ENCODE results near the gene RUNX3. TPM values are rescaled to one million over a fixed set of nuclear protein-coding genes. Genes with fewer than 3 reads are reported as not detected.

RUNX3 gene
- total RNA-seq, 2 donors from 2014 or later: 0.24 to 0.31 TPM

GRCh38 chr1:24969596-24970398, 39.7 kb upstream of the RUNX3 start:
- Mint-ChIP-seq H3K27ac (peak overlapping the region; percentile 27), H3K36me3 (ENCODE audit: low read depth) (no peaks in the 10 kb centered on the region), H3K4me3 (no peak overlapping the region), H3K27me3 (ENCODE audit: insufficient read depth) (no peaks in the 10 kb centered on the region), H3K9me3 (peaks cover 6% of the 10 kb centered on the region), H3K4me1 (peaks cover 1% of the 10 kb centered on the region)
- Histone ChIP-seq H3K9me3 (ENCODE audit: control insufficient read depth, low read length) (peaks cover 5% of the 10 kb centered on the region), H3K27ac (ENCODE audit: low read depth, low read length) (no peak overlapping the region), H3K36me3 (ENCODE audit: control insufficient read depth, insufficient read depth, low read length) (no peaks in the 10 kb centered on the region), H3K9ac (ENCODE audit: extremely low read depth, low read length, poor library complexity, severe bottlenecking) (no peak overlapping the region), H3K27me3 (ENCODE audit: control insufficient read depth, insufficient read depth, low read length, poor library complexity, severe bottlenecking) (no peaks in the 10 kb centered on the region), H3K4me1 (ENCODE audit: control insufficient read depth, insufficient read depth, low read length) (peaks cover 3% of the 10 kb centered on the region), H3K4me3 (ENCODE audit: low read length) (no peak overlapping the region)
- 70 to 81% methylated on average over 9 to 26 of the region's 26 CpGs for WGBS, 2 experiments (ENCODE audit: insufficient coverage in 1 of 2, insufficient read length in 1 of 2)
- no peak for DNase-seq
- TF ChIP-seq CTCF (conservative IDR thresholded peaks at IDR 0.05): no peak

GRCh38 chr1:24968941-24969585, 39.0 kb upstream of the RUNX3 start:
- Mint-ChIP-seq H3K27me3 (ENCODE audit: insufficient read depth) (no peaks in the 10 kb centered on the region), H3K27ac (no peak overlapping the region), H3K4me1 (peaks cover 1% of the 10 kb centered on the region), H3K4me3 (no peak overlapping the region), H3K9me3 (no peaks in the 10 kb centered on the region), H3K36me3 (ENCODE audit: low read depth) (no peaks in the 10 kb centered on the region)
- no peak overlapping the region for H3K9ac ChIP-seq (ENCODE audit: extremely low read depth, low read length, poor library complexity, severe bottlenecking)
- H3K4me1 ChIP-seq (ENCODE audit: control insufficient read depth, insufficient read depth, low read length): peaks cover 3% of the 10 kb centered on the region
- no peak for DNase-seq
- no peaks in the 10 kb centered on the region for H3K36me3 ChIP-seq (ENCODE audit: control insufficient read depth, insufficient read depth, low read length)
- no peak for TF ChIP-seq CTCF (conservative IDR thresholded peaks at IDR 0.05)
- no peak overlapping the region for H3K27ac ChIP-seq (ENCODE audit: low read depth, low read length)
- H3K9me3 ChIP-seq (ENCODE audit: control insufficient read depth, low read length): no peaks in the 10 kb centered on the region
- WGBS, 2 experiments (ENCODE audit: insufficient coverage in 1 of 2, insufficient read length in 1 of 2): 85% methylated on average over 11 to 14 of the region's 14 CpGs
- H3K4me3 ChIP-seq (ENCODE audit: low read length): no peak overlapping the region
- no peaks in the 10 kb centered on the region for H3K27me3 ChIP-seq (ENCODE audit: control insufficient read depth, insufficient read depth, low read length, poor library complexity, severe bottlenecking)

GRCh38 chr1:24967962-24968361, 37.9 kb upstream of the RUNX3 start:
- Histone ChIP-seq H3K27ac (ENCODE audit: low read depth, low read length) (no peak overlapping the region), H3K27me3 (ENCODE audit: control insufficient read depth, insufficient read depth, low read length, poor library complexity, severe bottlenecking) (no peaks in the 10 kb centered on the region), H3K4me3 (ENCODE audit: low read length) (no peak overlapping the region), H3K36me3 (ENCODE audit: control insufficient read depth, insufficient read depth, low read length) (no peaks in the 10 kb centered on the region), H3K9me3 (ENCODE audit: control insufficient read depth, low read length) (no peaks in the 10 kb centered on the region), H3K9ac (ENCODE audit: extremely low read depth, low read length, poor library complexity, severe bottlenecking) (no peak overlapping the region), H3K4me1 (ENCODE audit: control insufficient read depth, insufficient read depth, low read length) (peaks cover 3% of the 10 kb centered on the region)
- no peak for TF ChIP-seq CTCF (conservative IDR thresholded peaks at IDR 0.05)
- no peak overlapping the region for H3K27ac Mint-ChIP-seq
- H3K4me3 Mint-ChIP-seq: no peak overlapping the region
- 79 to 82% methylated on average over 4 to 6 of the region's 6 CpGs for WGBS, 2 experiments (ENCODE audit: insufficient coverage in 1 of 2, insufficient read length in 1 of 2)
- peaks cover 1% of the 10 kb centered on the region for H3K4me1 Mint-ChIP-seq
- DNase-seq: no peak
- no peaks in the 10 kb centered on the region for H3K9me3 Mint-ChIP-seq
- no peaks in the 10 kb centered on the region for H3K27me3 Mint-ChIP-seq (ENCODE audit: insufficient read depth)
- no peaks in the 10 kb centered on the region for H3K36me3 Mint-ChIP-seq (ENCODE audit: low read depth)

All from endodermal cell (in vitro differentiated cells).